ENCODE results near the gene SPTBN4.

DNA sequence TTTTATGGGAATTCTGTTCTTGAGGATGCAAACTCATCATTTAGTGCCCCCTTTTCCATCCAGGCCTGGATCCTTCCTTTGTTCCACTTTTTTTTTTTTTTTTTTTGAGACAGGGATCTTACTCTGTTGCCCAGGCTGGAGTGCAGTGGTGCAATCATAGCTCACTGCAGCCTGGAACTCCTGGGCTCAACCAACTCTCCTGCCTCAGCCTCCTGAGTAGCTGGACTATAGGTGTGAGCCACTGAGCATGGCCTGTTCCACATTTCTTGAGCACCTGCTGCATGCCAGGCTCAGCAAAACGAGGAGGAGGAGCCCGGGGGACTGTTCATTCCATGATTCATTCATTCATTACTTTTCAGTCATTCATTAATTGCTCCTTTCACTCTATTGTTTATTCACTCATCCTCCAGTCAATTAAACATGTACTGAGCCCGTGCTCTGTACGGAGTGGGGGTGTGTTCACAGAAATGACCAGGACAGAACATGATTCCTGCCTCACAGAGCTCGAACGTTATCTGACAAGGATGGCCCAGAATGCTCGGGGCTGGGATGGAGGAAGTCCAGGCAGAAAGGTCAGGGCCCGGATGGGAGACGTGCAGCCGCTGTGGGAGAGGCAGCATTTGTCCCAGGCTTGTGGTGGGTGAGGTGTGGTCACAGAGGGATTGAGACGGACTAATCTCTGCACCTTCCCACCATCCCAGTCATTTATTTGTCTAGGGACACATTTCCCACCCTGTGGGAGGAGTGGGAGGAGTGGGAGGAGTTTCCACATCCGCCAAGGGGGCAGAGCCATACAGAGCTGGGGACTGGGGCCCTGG lies 58.6 kb downstream of the SPTBN4 start:
- TF ChIP-seq ZNF274 (IDR thresholded peaks at IDR 0.05; ENCODE audit: low read depth, low read length) (no peak), SUZ12 (IDR thresholded peaks at IDR 0.05; ENCODE audit: extremely low read depth, insufficient read depth, insufficient read length) (no peak)

Data from NT2/D1 (cell line).